Measurements from ENCODE around the gene PLEKHA7. TPM values are rescaled to one million over a fixed set of nuclear protein-coding genes. Genes with fewer than 3 reads are reported as not detected.
"Not testable (repeated sequence)": the region's sequence is repeated elsewhere in the genome, so short reads cannot be mapped to it uniquely, and the experiment has no call there.

Gene PLEKHA7
- total RNA-seq, 1 donor from 2014 or later = 1.8 TPM

- DNase-seq (ENCODE audit: low read depth in 2 of 2) = no peak
Observed at GRCh38 chr11:17012179-17012578, 2.0 kb downstream of the PLEKHA7 start.

GRCh38 chr11:17010851-17011420 lies 3.3 kb downstream of the PLEKHA7 start:
- DNase-seq (ENCODE audit: low read depth in 2 of 2) = no peak

DNA sequence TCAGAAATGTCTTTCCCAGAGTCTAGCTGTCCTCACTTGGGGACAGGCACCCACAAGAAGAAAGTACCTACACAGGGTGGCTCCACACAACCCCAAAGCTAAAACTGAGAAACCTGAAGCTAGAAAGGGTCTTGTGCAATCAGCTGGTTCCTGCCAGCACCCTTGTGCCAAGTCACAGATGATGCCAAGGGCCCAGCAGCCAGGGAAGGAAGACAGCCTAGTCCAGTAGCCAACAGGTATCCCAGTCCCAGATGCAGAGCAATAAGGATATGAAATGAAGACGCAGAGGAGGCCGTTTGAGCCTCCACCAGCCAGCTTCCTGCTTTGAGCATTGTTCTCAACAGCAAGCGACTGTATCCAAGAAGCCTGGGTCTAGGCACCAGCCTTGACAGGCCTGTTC lies 6.1 kb downstream of the PLEKHA7 start:
- DNase-seq (ENCODE audit: low read depth in 2 of 2) = no peak

DNA sequence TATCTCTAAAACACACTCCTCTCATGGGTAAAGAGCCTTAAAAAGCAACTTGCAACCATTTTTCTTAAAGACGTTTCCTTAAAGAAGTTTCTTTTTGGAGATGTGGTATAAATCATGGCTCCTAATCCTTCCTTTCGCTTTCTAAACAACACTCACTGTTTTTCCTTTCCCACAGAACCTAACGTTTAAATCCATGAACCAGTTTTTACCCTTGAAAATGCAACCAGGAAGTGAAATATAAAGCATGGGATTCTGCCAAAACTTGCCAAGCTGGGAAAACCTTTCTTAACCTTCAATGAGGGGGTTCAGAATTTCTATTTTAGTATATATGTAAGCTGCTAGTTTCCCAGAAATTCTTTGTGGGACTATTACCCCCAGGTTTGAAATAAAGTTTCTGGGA lies 8.6 kb downstream of the PLEKHA7 start:
- no peak for DNase-seq (ENCODE audit: low read depth in 2 of 2)

GRCh38 chr11:17004486-17005148 lies 9.6 kb downstream of the PLEKHA7 start:
- DNase-seq (ENCODE audit: low read depth in 2 of 2) = no peak

DNA sequence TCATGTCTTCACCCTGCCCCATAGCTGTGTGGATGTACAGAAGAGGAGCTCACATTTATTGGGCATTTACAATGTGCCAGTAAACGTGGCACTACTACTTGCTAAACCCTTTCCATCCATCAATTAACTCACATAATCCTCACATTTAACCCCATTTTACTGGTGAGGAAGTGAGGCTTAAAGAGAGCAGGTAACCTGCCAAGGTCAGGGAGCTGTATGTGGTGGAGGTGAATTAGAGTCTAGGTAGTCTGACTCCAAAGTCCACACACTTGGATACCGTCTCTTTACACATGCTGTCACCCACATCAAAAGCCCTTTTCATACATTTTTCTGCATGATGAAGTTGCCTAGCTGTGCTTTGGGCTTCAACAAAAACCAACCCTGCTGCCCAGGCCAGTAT lies 10.8 kb downstream of the PLEKHA7 start:
- DNase-seq (ENCODE audit: low read depth in 2 of 2) = no peak

DNA sequence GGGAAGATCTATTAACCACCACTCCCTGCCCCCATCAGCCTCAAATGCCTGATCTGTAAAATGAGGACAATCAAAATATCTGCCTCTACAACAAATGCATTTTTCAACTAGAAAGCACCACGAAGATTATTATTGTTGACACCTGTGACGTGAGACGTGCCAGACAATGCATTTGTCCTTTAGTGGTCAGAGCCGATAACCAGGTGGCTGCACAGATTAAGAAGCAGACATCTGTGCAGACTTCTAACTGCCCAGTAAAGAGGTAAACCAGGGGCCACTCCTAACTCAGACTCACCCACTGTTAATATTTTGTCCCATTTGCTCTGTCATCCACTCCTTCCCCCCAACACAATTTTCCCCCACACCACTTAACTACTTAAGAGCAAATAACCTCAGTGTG lies 11.7 kb downstream of the PLEKHA7 start:
- no peak for DNase-seq (ENCODE audit: low read depth in 2 of 2)

DNA sequence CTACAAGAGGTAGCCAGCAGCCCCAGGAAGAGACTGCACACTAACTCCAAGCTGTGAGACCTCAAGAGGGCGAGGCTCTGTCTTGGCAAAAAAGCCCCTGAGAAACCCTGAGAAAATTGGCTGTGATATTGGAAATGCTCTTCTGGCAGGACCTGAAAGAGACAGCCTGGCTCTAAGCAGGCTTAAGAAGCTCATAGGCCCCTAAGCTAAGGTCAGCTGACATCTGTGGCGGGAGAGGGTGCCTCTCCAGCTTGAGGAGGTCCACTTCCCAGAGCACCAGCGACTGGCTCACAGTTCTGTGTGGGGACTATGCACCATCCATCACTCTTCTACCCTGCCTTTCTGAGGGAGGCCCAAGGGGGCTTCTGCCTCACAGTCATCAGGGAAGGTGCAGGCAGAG lies 12.4 kb downstream of the PLEKHA7 start:
- DNase-seq (ENCODE audit: low read depth in 2 of 2) = no peak

GRCh38 chr11:17000987-17001386 lies 13.2 kb downstream of the PLEKHA7 start:
- no peak for DNase-seq (ENCODE audit: low read depth in 2 of 2)

GRCh38 chr11:17000253-17000652 lies 14.0 kb downstream of the PLEKHA7 start:
- not testable (repeated sequence) for DNase-seq (ENCODE audit: low read depth in 2 of 2)

DNA sequence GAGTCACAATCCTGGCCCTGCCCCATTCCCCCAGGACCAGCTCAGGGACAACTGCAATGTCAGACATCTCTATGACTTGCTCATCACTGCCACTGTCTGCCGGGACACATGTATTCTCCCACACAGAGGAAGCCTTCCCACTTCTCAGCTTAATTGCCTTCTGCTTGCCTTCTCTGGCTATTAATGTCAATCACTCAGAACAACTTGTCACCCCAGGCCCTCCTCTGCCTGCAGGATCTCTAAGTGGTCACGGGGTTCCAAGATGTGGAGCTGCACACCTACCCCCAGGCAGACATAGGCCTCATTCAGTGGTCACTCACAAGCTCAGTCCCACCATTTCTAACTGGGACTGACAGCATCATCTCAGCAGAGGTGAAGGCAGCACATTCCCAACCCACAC lies 15.1 kb downstream of the PLEKHA7 start:
- DNase-seq (ENCODE audit: low read depth in 2 of 2) = no peak

- DNase-seq (ENCODE audit: low read depth in 2 of 2) = no peak
Observed at GRCh38 chr11:16997624-16998023, 16.6 kb downstream of the PLEKHA7 start.

DNA sequence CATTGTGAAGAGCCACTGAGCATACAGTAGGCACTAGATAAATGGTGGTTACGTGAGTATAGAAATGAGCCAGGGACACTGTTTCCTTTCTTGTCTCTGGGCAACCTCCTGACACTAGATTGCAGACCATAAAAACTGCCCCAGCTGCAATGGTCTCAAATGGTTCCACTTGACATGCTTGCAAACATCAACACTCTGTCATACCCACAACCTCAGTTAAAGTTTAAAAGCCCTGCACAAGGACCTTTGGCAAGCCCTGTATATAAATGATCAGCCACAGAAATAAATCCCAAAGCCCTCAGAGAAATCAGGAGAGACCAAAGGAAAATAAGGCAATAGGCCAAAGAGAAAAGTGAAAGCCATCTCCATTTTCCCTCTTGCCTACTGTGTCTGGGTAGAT lies 20.7 kb downstream of the PLEKHA7 start:
- no peak for DNase-seq (ENCODE audit: low read depth in 2 of 2)

GRCh38 chr11:16992846-16993245 lies 21.4 kb downstream of the PLEKHA7 start:
- DNase-seq (ENCODE audit: low read depth in 2 of 2) = no peak

DNA sequence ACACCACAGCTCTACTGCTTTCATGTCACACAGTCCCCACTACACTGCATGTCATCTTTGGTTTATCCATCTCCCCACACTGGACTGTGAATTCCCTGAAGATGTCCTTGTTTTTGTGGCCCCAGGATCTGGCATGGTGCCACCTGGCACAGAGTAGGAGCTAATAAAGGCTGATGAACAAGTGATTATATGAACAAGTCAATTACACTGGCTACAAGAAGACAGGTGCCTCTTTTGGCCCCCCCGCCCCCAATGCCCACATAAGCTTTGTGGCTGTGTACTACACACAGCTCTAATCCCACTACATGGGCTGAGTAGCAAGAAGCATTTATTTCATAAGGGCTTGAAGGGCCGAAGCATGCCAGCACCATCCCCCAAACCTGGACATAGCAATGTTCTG lies 24.7 kb downstream of the PLEKHA7 start:
- DNase-seq (ENCODE audit: low read depth in 2 of 2) = no peak

- DNase-seq (ENCODE audit: low read depth in 2 of 2) = no peak
Observed at GRCh38 chr11:16987205-16987568, 27.0 kb downstream of the PLEKHA7 start.

- DNase-seq (ENCODE audit: low read depth in 2 of 2) = no peak
Observed at GRCh38 chr11:16986434-16987204, 27.6 kb downstream of the PLEKHA7 start.

DNA sequence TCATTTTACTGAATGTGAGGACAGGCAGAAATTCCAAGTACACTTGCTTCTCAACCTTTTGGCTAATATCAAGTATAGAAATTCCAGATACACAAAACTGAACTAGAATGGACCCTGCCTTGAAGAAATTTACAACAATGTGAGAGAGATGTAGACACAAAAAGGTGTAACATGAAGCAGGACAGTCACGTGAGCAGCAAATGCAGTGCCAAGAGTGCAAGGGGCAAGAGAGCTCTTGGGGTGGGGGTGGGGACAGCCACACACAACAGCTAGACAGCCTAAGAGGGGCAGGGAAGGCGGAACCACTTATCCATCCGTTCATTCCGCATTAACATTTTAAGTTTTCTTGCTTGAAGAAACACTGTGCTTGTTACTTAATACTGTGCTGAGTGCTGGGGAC lies 28.9 kb downstream of the PLEKHA7 start:
- no peak for DNase-seq (ENCODE audit: low read depth in 2 of 2)

DNA sequence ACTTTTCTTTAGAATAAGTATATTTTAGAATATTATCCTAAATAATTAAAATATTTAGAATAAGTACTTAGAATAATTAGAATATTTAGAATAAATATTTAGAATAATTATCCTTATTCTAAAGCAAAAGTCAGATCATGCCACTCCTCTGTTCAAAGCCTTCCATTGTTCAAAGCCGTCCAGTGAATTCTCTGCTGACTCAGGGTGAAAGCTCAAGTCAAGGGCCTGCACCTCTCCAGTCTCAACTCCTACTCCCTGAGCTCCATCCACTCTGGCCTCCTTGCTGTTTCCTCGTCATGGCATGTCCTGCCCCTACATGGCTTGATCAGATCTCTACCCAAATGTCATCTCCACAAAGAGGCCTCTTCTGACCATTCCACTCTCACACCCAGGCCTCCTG lies 30.0 kb downstream of the PLEKHA7 start:
- no peak for DNase-seq (ENCODE audit: low read depth in 2 of 2)

DNA sequence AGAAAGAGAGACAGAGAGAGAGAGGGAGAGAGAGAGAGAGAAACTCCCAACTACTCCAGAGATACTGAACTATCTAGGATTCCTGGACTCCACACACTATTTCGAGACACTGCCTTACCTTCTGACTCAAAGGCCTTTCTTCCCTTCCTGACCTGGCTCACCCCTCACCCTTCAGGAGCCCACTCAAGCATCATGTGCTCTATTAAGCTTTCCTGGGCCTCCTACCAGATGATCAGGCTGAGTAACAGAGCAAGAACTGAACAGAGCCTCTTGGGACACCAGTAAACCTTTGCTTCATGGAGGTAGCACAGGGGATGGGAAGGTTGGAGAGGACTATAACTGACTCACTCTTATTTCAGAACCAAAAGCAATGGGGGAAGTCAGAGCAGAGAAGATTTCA lies 31.4 kb downstream of the PLEKHA7 start:
- no peak for DNase-seq (ENCODE audit: low read depth in 2 of 2)

DNA sequence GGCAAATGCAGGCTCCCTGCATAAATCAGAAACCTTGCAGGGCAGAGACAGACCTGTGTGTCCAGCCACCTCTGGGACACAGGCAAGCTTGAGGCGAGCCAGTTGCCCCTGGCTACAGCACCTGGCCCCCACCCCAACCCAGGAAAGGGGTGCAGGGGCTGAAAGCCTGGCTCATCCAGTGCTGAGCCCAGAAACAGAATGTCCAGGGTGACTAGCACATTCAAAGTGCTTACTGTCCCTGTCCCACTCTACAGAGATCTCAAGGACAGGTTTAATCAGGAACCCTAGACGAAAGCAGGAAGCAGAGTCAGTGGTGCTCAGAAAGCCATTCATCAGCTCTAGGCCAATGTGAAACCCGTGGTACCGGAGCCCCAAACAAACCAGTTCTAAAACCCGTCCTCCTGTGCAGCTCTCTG lies 31.9 kb downstream of the PLEKHA7 start:
- DNase-seq (ENCODE audit: low read depth in 2 of 2) = no peak

- DNase-seq (ENCODE audit: low read depth in 2 of 2) = no peak
Observed at GRCh38 chr11:16981651-16982194, 32.5 kb downstream of the PLEKHA7 start.
